HG02973 (cell line): ENCODE data around the gene ATAD3B.
"Not testable (repeated sequence)": the region's sequence is repeated elsewhere in the genome, so short reads cannot be mapped to it uniquely, and the experiment has no call there.

ENCODE experiments used
- ATAC-seq: cut with Tn5 transposase; IDR thresholded peaks from one replicate; pipeline ENCODE4 v1.9.1; 2021; ENCODE audit warnings: moderate library complexity; ENCODE audit not compliant: unreplicated experiment

Gene ATAD3B

GRCh38 chr1:1477206-1477605 is 5.6 kb downstream of the ATAD3B start:
- no peak for ATAC-seq

- no peak for ATAC-seq
These were observed 8.3 kb downstream of the ATAD3B start for GRCh38 chr1:1479547-1480487.

DNA sequence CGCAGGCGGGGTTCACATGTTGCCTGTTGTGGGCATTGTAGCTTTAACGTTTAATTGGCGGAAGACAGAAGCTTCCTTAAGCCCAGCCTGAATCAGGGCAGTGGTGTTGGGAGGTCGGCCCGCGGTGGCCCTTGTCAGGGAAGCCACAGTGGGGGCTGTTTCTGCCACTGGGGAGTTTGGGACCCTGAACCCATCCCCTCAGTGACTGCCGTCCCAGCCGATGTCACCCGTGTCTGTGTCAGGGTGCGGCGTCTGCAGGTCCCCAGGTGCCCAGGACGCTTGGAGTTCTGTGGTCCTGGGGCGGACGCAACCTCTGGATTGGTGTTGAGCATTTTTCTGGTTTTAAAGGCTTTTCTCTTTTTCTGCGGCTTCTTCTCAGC is 8.9 kb downstream of the ATAD3B start:
- not testable (repeated sequence) for ATAC-seq

- not testable (repeated sequence) for ATAC-seq
These were observed 10.2 kb downstream of the ATAD3B start for GRCh38 chr1:1481811-1482210.

GRCh38 chr1:1482856-1483255 is 11.3 kb downstream of the ATAD3B start:
- ATAC-seq: no peak

DNA sequence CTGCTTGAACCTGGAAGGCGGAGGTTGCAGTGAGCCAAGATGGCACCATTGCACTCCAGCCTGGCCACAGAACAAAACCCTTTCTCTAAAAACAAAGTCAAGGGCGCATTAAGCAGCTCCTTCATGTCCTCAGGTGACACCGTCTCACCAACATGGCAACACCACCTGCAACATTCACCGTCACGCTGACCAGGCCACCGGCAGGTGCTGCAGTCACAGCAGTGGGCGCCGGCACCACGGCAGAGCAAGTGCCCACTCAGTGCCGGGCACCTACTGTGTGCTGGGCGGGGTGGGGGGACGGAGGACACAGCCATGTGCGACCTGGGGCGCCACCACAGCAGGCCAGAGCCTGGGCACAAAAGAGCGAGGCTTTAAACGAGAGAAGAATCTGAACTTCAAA is 12.1 kb downstream of the ATAD3B start:
- no peak for ATAC-seq

DNA sequence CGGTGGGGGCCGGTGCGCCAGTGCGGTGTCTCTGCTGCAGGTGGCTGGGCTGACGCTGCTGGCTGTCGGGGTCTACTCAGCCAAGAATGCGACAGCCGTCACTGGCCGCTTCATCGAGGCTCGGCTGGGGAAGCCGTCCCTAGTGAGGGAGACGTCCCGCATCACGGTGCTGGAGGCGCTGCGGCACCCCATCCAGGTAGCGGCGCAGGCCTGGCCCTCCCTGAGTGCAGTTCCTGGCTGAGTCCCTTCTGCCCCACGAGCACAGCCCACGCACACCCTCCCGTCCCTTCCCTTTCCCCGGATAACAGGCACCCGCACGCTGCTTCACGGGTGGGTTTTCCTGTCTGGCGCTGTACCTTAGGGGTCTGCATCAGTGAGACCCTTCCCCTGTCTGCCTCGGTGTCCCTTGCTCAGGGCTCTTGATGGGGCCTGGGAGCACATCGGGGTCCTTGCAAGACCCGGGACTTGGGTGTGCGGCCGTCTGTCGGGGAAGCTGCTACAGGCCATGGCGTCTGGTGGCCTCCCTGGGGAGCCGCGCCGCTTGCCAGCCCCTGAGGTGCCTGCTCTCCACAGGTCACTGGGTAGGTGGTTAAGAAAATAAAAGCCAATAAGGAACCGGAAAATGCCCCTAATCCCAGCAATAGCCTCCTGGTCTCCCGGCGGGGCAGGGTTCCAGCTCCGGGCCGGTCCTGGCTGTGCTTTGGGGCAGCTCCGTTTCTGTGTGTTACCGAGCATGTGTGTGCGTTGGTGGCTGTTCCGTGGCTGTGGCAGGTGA is 13.6 kb downstream of the ATAD3B start:
- ATAC-seq: not testable (repeated sequence)

DNA sequence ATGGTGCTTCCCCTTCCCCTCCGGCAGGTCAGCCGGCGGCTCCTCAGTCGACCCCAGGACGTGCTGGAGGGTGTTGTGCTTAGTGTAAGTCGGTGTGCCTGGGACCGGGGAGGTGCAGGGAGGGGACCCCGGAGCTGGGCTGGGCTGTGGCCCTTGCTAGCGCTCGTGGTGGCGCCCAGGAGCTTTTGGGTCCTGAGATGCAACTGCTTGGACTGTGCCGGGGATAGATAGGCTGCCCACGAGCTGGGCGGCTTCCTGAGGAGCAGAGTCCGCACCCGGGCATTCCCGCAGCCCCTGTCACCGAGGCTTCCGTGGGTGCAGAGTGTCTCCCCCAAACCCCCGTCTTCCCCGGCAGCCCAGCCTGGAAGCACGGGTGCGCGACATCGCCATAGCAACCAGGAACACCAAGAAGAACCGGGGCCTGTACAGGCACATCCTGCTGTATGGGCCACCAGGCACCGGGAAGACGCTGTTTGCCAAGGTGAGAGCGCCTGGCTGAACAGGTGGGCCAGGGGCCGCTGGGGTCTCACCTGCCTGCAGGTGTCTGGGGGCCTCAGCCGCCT is 14.3 kb downstream of the ATAD3B start:
- ATAC-seq: not testable (repeated sequence)

DNA sequence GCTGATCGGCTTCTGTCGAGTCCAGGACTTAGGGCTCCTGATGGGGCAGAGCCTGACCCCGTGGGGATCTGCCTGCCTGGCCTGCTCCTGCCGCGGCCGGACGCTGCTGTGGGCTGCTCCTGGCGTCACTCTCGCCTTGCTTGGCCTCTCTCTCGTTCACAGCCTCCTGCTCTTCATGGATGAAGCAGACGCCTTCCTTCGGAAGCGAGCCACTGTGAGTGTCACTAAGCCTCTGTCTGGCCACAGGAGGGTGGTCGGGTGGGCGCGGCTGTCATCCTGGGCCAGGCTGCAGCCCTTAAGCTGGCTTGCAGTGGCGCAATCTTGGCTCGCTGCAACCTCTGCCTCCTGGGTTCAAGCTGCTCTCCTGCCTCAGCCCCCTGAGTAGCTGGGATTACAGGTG is 16.1 kb downstream of the ATAD3B start:
- ATAC-seq: no peak

- no peak for ATAC-seq
These were observed 17.7 kb downstream of the ATAD3B start for GRCh38 chr1:1489231-1489630.

DNA sequence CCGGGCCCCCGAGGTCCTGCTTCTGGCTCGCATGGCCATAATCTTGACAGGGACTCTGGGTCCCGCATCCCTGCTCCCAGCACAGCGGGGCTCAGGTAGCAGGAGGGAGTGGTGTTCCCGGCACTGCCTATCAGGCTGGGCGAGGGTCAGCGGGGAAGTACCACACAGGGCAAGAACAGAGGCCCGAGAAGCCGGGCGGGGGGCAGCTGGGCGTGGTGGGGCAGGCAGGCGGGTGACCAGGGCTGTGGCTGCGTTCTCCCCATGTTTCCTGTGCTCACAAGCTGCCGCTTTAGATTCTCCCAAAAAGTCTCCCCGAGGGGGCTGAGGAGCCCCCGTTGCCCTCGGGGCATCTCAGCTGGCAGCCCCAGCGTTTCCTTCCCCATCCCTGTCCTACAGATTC is 18.3 kb downstream of the ATAD3B start:
- ATAC-seq: no peak

GRCh38 chr1:1490633-1491230 is 19.2 kb downstream of the ATAD3B start:
- ATAC-seq: no peak

DNA sequence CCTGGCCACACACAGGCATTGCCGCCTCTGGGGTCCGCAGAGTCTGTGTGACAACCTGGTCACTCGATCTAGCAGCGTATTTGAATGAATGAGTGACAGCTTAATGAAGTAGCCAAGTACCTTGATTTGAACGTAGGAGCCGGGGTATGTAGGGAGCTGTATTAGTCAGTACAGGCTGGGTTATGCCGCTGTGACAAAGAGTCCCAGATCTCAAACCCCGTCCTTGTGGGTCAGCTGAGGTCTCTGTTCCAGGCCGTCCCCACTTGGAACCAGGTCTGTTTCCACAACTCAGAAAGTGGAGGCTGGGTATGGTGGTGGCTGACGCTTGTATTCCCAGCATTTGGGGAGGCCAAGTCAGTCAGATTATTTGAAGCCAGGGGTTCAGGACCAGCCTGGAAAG is 20.0 kb downstream of the ATAD3B start:
- no peak for ATAC-seq

DNA sequence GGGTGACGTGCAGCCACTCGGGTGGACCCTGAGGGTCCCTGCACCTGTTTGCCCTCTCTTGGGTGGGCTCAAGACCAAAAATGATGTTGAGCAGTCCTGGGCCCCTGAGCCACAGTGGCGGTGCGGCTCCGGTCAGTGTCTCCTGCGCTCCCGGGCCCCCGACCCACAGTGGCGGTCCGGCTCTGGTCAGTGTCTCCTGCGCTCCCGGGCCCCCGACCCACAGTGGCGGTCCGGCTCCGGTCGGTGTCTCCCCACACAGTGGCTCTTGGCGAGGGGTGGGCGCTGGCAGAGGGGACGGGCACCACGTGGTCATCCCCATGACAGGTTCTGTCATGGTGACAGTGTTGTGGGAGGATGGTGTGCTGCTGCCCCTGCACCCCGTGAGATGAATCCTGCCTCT is 22.7 kb downstream of the ATAD3B start:
- ATAC-seq: not testable (repeated sequence)

- ATAC-seq: not testable (repeated sequence)
These were observed 24.0 kb downstream of the ATAD3B start for GRCh38 chr1:1495461-1495975.

- not testable (repeated sequence) for ATAC-seq
These were observed 33.3 kb downstream of the ATAD3B start for GRCh38 chr1:1504777-1505365.

GRCh38 chr1:1505366-1505798 is 33.8 kb downstream of the ATAD3B start:
- ATAC-seq: not testable (repeated sequence)

DNA sequence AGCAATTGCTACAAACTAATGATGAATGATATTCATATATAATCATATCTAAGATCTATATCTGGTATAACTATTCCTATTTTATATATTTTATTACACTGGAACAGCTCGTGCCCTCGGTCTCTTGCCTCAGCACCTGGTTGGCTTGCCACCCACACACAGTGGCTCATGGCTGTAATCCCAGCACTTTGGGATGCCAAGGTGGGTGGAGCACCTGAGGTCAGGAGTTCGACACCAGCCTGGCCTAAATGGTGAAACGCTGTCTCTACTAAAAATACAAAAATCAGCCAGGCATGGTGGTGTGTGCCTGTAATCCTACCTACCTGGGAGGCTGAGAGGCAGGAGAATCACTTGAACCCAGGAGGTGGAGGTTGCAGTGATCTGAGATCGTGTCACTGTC is 34.2 kb downstream of the ATAD3B start:
- ATAC-seq: not testable (repeated sequence)

DNA sequence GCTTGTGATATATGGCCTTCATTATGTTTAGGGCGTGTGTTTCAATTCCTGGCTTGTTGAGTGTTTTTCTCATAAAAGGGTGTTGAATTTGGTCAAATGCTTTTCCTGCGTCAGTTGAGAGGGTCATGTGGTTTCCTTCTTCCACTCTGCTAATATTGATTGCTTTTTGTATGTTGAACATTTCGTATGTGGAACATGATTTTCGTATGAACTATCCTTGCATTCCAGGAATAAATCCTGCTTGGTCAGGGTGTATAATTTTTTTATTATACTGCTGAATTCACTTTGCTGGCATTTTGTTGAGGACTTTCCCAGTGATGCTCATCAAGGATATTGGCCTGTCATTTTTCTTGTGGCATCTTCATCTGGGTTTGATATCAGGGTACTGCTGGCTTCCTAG is 35.7 kb downstream of the ATAD3B start:
- no peak for ATAC-seq

DNA sequence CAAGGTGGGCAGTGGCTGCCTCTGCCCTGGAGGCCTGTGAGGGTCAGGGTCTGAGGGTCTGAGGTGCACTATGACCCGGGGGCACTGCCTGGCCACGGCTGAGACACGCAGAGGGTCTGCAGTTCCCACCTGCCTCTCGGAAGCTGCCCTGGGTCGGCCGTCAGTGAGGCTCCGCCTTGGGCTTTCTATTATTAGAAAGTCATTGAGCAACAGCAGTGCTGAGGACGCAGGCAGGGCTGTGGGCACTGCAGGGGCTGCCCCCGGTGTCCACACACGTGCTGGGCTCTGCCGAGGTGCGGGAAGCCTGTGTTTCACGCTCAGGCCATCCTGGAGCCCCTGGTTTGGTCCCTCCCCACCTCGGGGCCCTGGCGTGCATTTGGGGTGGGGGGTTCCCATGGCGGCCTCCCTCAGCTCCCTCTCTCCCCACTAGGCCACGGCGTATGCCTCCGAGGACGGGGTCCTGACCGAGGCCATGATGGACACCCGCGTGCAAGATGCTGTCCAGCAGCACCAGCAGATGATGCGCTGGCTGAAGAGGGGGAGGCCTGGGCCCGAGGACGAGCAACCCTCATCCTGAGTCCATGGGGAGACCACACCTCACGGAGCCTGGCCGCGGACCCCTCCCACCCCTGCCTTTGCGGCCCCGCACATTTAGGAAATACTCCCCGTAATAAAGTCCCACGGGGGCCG is 37.4 kb downstream of the ATAD3B start:
- ATAC-seq: not testable (repeated sequence)
